Neural progenitor cell (in vitro differentiated cells): ENCODE measurements around the gene RSPH1. TPM values are rescaled to one million over a fixed set of nuclear protein-coding genes. Genes with fewer than 3 reads are reported as not detected.

Source experiments
- DNase-seq: peaks from one replicate; pipeline ENCODE4 v3.0.0-alpha.2; 2016; ENCODE audit warnings: low spot score
- H2AFZ ChIP-seq: fragments of 200-600 bp; sonication (generic); replicated peaks from 2 replicates; pipeline ENCODE4 v1.6.1; 2016; ENCODE audit warnings: antibody characterized with exemption
- H3F3A ChIP-seq: fragments of 200-600 bp; sonication (generic); 2 replicates; pipeline ENCODE4 v1.6.1; 2016; ENCODE audit warnings: antibody characterized with exemption, low read depth
- H3K27ac ChIP-seq: fragments of 200-600 bp; sonication (generic); 2 replicates; pipeline ENCODE4 v1.5.1; 2016; ENCODE audit warnings: mild to moderate bottlenecking
- H3K27me3 ChIP-seq: fragments of 200-600 bp; sonication (generic); 2 replicates; pipeline ENCODE4 v1.6.1; 2016; ENCODE audit warnings: mild to moderate bottlenecking, moderate library complexity
- H3K36me3 ChIP-seq: fragments of 200-600 bp; sonication (generic); 2 replicates; pipeline ENCODE4 v1.5.1; 2016
- H3K4me1 ChIP-seq: fragments of 200-600 bp; sonication (generic); 2 replicates; pipeline ENCODE4 v1.6.1; 2016; ENCODE audit warnings: mixed run types
- H3K4me2 ChIP-seq: fragments of 200-600 bp; sonication (generic); 2 replicates; pipeline ENCODE4 v1.6.1; 2016
- H3K4me3 ChIP-seq: fragments of 200-600 bp; sonication (generic); 2 replicates; pipeline ENCODE4 v1.5.1; 2016
- H3K79me2 ChIP-seq: fragments of 200-600 bp; sonication (generic); 2 replicates; pipeline ENCODE4 v1.6.1; 2016; ENCODE audit warnings: low read depth
- H3K9ac ChIP-seq: fragments of 200-600 bp; sonication (generic); 2 replicates; pipeline ENCODE4 v1.6.1; 2016
- H3K9me3 ChIP-seq: fragments of 200-600 bp; sonication (generic); 2 replicates; pipeline ENCODE4 v1.5.1; 2016; ENCODE audit warnings: low read depth
- H4K20me1 ChIP-seq: fragments of 200-600 bp; sonication (generic); 2 replicates; pipeline ENCODE4 v1.6.1; 2016; ENCODE audit warnings: low read depth
- H3K27ac Mint-ChIP-seq: 3 replicates; pipeline ENCODE4 v1.8.0; 2021; ENCODE audit warnings: mixed read lengths
- H3K27me3 Mint-ChIP-seq: 2 replicates; pipeline ENCODE4 v1.8.0; 2022; ENCODE audit warnings: low read depth, mild to moderate bottlenecking, inconsistent platforms, moderate library complexity, mixed read lengths; ENCODE audit not compliant: insufficient read depth
- H3K36me3 Mint-ChIP-seq: 3 replicates; pipeline ENCODE4 v1.8.0; 2021; ENCODE audit warnings: mixed read lengths
- H3K4me1 Mint-ChIP-seq: 3 replicates; pipeline ENCODE4 v1.8.0; 2021; ENCODE audit warnings: mixed read lengths
- H3K4me3 Mint-ChIP-seq: 3 replicates; pipeline ENCODE4 v1.8.0; 2021; ENCODE audit warnings: mild to moderate bottlenecking, moderate library complexity, mixed read lengths
- H3K9me3 Mint-ChIP-seq: 3 replicates; pipeline ENCODE4 v1.8.0; 2020; ENCODE audit warnings: mixed read lengths
- CTCF ChIP-seq: fragments of 200-600 bp; sonication (generic); IDR thresholded peaks from 2 replicates; pipeline ENCODE4 v1.5.1; 2017; ENCODE audit warnings: antibody characterized with exemption, mild to moderate bottlenecking
- EZH2 ChIP-seq: fragments of 200-600 bp; sonication (generic); IDR thresholded peaks from 2 replicates; pipeline ENCODE4 v1.6.1; 2017; ENCODE audit warnings: antibody characterized with exemption, mild to moderate bottlenecking, moderate library complexity
- EZH2phosphoT487 ChIP-seq: fragments of 200-600 bp; sonication (generic); IDR thresholded peaks from 2 replicates; pipeline ENCODE4 v1.6.1; 2017; ENCODE audit warnings: antibody characterized with exemption
- total RNA-seq: library from RNA; depleted of rRNA; stranded (reverse); fragments of >200 nt; gene quantifications from 2 replicates; pipeline ENCODE4 v1.2.3, GENCODE V29; 2015; ENCODE audit warnings: low replicate concordance

RSPH1 gene
- total RNA-seq, 1 donor from 2014 or later, result 0.04 TPM

GRCh38 chr21:42539342-42539741 lies 43.3 kb upstream of the RSPH1 start:
- peaks cover 9% of the 10 kb centered on the region for H3K27me3 Mint-ChIP-seq
- Histone ChIP-seq H3K9ac (no peak overlapping the region), H3K9me3 (no peaks in the 10 kb centered on the region), H3K79me2 (no peaks in the 10 kb centered on the region), H3K36me3 (no peaks in the 10 kb centered on the region), H3K27ac (no peak overlapping the region), H3K4me1 (no peaks in the 10 kb centered on the region), H2AFZ (no peak overlapping the region), H3K4me3 (no peak overlapping the region), H3F3A (no peaks in the 10 kb centered on the region), H3K4me2 (no peak overlapping the region), H3K27me3 (no peaks in the 10 kb centered on the region), H4K20me1 (no peaks in the 10 kb centered on the region)
- H3K36me3 Mint-ChIP-seq, result no peaks in the 10 kb centered on the region
- DNase-seq, result no peak
- TF ChIP-seq CTCF, result no peak
- no peak for TF ChIP-seq EZH2
- no peak for TF ChIP-seq EZH2phosphoT487
- H3K27ac Mint-ChIP-seq, result no peak overlapping the region
- no peak overlapping the region for H3K4me3 Mint-ChIP-seq
- no peaks in the 10 kb centered on the region for H3K9me3 Mint-ChIP-seq
- peaks cover 28% of the 10 kb centered on the region for H3K4me1 Mint-ChIP-seq

- Histone ChIP-seq H3K27ac (no peak overlapping the region), H3K4me3 (no peak overlapping the region), H2AFZ (no peak overlapping the region), H3K9me3 (no peaks in the 10 kb centered on the region), H3K4me2 (no peak overlapping the region), H3K4me1 (no peaks in the 10 kb centered on the region), H4K20me1 (no peaks in the 10 kb centered on the region), H3K36me3 (no peaks in the 10 kb centered on the region), H3K9ac (no peak overlapping the region), H3K79me2 (no peaks in the 10 kb centered on the region), H3K27me3 (no peaks in the 10 kb centered on the region), H3F3A (no peaks in the 10 kb centered on the region)
- H3K27ac Mint-ChIP-seq, result no peak overlapping the region
- no peak overlapping the region for H3K4me3 Mint-ChIP-seq
- no peak for DNase-seq
- peaks cover 28% of the 10 kb centered on the region for H3K4me1 Mint-ChIP-seq
- TF ChIP-seq CTCF, result no peak
- TF ChIP-seq EZH2phosphoT487, result no peak
- TF ChIP-seq EZH2, result no peak
- H3K36me3 Mint-ChIP-seq, result no peaks in the 10 kb centered on the region
- H3K27me3 Mint-ChIP-seq, result peaks cover 9% of the 10 kb centered on the region
- no peaks in the 10 kb centered on the region for H3K9me3 Mint-ChIP-seq
These were observed 42.7 kb upstream of the RSPH1 start for GRCh38 chr21:42538479-42539275.

GRCh38 chr21:42537106-42537742 lies 41.2 kb upstream of the RSPH1 start:
- Histone ChIP-seq H3K4me3 (no peak overlapping the region), H3K36me3 (no peaks in the 10 kb centered on the region), H3F3A (no peaks in the 10 kb centered on the region), H4K20me1 (no peaks in the 10 kb centered on the region), H3K27ac (no peak overlapping the region), H3K27me3 (no peaks in the 10 kb centered on the region), H3K4me2 (no peak overlapping the region), H3K79me2 (no peaks in the 10 kb centered on the region), H3K9ac (no peak overlapping the region), H3K4me1 (no peaks in the 10 kb centered on the region), H3K9me3 (no peaks in the 10 kb centered on the region), H2AFZ (no peak overlapping the region)
- Mint-ChIP-seq H3K4me1 (peaks cover 28% of the 10 kb centered on the region), H3K36me3 (no peaks in the 10 kb centered on the region), H3K27me3 (peaks cover 9% of the 10 kb centered on the region), H3K27ac (peak overlapping the region; percentile 76), H3K4me3 (no peak overlapping the region), H3K9me3 (no peaks in the 10 kb centered on the region)
- TF ChIP-seq EZH2 (no peak), CTCF (peak; percentile 55), EZH2phosphoT487 (no peak)
- peak; percentile 37 for DNase-seq
